Activated gamma-delta T cell (primary cell): ENCODE data around the gene ADARB1.
"Not testable (repeated sequence)": the region's sequence is repeated elsewhere in the genome, so short reads cannot be mapped to it uniquely, and the experiment has no call there.

ENCODE experiments used
- DNase-seq: peaks from one replicate; lab custom pipeline; 2025; lab: John Stamatoyannopoulos, UW

The ADARB1 gene

GRCh38 chr21:45136500-45136899, 62.1 kb downstream of the ADARB1 start:
- no peak for DNase-seq

DNA sequence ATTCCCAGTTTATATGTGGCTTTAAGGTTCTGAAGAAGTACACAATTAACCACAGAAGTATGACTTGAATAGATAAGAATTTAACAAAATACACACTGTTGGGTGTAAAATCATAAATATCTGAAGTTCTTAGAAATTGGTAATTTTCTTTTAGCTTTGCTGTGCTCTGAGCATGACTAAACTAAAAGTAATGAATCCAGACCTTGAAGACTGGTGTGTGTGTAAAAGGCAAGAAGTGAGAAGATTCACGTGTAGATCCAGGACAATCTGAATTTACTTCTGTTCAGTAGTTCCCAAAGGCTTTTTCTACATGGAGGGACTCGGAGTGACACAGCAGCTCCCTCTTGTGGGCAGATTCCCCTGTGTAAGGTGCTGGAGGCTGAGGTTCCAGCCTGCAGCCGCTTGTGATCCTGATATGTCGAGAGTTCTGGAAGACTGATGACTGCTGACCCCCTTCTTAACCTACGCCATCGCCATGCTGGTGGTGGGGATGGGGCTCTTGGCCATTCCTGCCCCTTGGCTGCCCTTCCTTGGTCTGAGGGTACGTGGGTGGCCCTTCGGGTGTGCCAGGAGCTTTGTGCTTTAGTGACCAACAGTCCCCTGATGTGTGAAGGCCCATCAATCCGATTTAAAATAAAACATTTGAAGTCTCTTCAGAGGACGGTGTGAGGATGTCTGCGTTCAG, 62.7 kb downstream of the ADARB1 start:
- no peak for DNase-seq

DNA sequence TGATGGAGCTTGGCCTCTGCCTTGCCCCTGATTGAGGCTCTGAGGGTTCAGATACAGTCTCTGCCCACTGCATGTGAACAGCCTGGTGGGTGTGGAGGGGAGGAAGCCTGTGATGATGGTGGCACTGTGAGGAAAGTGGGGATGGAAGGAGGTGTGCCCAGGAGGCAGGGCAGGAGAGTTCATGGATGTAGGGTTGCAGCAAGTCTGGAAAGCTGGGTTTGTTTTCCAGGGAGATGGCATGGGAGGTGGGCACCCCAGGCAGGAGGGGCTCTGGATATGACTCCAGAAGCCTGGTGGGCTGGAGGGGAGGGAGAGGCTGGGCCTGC, 63.2 kb downstream of the ADARB1 start:
- no peak for DNase-seq

- no peak for DNase-seq
Observed at GRCh38 chr21:45138199-45139002, 64.0 kb downstream of the ADARB1 start.

DNA sequence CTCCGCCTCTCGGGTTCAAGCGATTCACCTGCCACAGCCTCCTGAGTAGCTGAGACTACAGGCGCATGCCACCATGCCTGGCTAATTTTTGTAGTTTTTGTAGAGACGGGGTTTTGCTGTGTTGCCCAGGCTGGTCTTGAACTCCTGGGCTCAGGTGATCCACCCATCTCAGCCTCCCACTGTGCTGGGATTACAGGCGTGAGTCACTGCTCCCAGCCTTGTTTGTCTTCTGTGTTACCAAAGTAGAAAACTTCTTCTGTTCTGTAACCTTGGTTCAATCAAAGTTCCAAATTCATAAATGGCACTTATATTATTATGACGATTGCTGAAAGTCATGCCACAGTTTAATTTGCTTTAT, 64.6 kb downstream of the ADARB1 start:
- DNase-seq, result not testable (repeated sequence)

- no peak for DNase-seq
Observed at GRCh38 chr21:45139473-45139872, 65.1 kb downstream of the ADARB1 start.

DNA sequence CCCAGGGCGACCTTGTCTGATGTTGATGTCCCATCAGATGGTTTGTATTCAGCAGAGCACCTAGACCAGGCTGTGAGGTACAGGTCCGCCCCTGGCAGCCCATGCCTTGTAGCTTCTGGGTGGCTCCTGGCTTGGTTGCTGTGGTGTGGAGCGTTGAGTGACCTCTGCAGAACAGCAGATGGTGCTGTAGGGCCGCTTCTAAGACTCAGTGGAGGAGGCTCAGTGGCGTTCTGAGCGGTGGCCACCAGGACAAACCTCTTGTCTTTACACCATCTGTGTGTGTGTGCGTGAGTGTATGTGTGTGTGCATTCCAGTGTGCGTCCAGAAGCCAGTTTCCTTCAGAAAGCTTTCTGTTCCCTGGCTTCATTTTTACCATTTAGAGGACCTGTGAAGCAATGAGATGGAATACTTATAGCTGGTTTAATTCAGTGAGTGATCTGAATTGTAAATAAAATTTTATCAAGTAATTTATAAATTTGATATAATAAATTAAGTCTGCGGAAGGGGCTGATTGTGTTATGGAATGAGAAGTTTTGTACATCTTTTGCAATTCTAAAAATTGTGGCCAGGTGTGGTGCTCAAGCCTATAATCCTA, 66.1 kb downstream of the ADARB1 start:
- DNase-seq, result no peak

GRCh38 chr21:45140944-45141343, 66.6 kb downstream of the ADARB1 start:
- not testable (repeated sequence) for DNase-seq

- no peak for DNase-seq
Observed at GRCh38 chr21:45141507-45141906, 67.1 kb downstream of the ADARB1 start.

GRCh38 chr21:45142469-45143308, 68.3 kb downstream of the ADARB1 start:
- DNase-seq, result no peak

GRCh38 chr21:45143855-45144254, 69.5 kb downstream of the ADARB1 start:
- no peak for DNase-seq

GRCh38 chr21:45145146-45145545, 70.8 kb downstream of the ADARB1 start:
- no peak for DNase-seq

GRCh38 chr21:45145846-45146245, 71.5 kb downstream of the ADARB1 start:
- DNase-seq, result not testable (repeated sequence)

- no peak for DNase-seq
Observed at GRCh38 chr21:45146306-45146705, 71.9 kb downstream of the ADARB1 start.

DNA sequence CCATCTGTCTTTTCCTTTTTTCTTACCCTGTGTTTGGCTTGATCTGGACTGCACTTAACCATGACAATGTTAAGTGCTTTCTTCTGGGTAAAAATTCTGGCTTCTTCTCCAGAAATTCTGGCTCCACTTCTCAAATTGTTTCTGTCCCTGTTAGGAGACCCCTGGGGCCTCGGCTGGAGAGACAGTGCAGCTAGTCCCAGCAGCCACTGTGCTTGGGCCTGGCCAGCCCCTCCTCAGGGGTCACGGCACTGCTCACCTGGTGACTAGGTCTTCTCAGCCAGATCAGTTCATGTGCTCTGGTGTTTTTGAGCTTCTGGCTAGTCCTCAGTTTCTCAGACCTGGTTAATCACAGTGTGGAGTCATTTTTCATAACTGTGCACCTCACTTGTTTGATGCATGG, 72.4 kb downstream of the ADARB1 start:
- no peak for DNase-seq

DNA sequence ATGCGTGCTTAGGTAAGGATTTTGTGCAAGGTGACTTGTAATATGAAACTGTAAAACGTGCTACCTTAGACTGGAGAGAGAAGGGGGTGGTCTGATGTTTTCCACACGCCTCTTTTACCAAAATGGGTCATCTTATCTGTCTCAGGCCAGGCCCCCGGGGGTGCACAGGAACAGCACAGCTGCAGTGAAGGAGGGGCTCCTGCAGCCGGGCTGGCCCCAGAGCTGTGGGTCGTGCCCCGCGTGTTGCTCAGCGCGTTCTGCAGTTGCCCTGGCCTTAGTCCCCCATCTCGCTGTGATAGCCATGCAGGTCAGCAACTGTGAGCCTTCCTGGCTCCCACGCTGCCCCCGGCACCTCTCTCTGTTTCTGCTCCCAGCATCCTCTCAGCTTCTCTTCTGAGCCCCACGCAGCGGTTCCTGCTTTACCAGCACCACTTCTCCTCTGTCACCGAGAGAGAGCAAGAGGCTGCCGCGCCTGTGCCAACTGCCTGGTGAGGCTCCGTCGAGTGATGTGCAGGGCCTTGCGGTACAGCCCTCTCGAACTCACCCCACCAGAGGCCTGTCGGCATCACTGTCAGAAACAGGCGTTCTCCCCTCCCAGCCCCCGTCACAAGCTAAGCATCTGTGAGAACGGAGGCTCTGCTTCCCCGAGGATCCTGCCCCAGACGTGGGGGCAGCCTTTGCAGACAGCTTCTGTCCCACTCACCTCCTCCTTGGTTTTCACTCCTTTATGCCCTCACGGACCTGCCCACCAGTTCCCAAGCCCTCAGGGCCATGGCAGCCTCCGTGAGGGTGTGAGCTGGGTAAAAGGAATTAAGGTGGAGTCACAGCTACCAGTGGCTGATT, 73.3 kb downstream of the ADARB1 start:
- no peak for DNase-seq

GRCh38 chr21:45148316-45148990, 74.1 kb downstream of the ADARB1 start:
- no peak for DNase-seq

DNA sequence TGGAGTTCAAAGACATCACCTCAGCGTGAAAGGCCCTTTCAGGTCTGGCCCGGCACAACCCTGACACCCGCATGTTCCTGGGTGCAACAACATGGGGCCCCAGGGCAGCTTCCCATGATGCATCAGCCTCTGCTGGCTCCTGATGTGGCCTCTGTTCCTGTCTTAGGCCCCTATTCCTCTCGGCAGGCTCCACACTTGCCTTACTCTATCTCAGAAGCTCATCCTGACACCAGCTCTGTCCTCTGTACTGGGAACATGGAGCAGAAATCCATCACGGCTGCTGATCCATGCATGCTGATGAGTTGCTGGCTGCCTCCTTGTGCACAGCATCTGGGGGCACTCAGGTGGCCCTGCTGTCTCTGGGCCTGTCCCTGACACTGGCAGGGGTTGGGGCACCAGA, 74.6 kb downstream of the ADARB1 start:
- no peak for DNase-seq

GRCh38 chr21:45150638-45151131, 76.3 kb downstream of the ADARB1 start:
- no peak for DNase-seq

- no peak for DNase-seq
Observed at GRCh38 chr21:45151445-45152160, 77.2 kb downstream of the ADARB1 start.
